Heart left ventricle (tissue), 16 donors: Measurements from ENCODE around the gene P2RY14. TPM values are rescaled to one million over a fixed set of nuclear protein-coding genes. Genes with fewer than 3 reads are reported as not detected.
"Not testable (repeated sequence)": the region's sequence is repeated elsewhere in the genome, so short reads cannot be mapped to it uniquely, and the experiment has no call there.

Source experiments
- ATAC-seq, 4 donors: fragments of 200-7000 bp; cut with Tn5 transposase; one replicate each; pipeline ENCODE4 v1.9.1; 2020 to 2022; ENCODE audit warnings: moderate library complexity in 4 of 4, mild to moderate bottlenecking in 3 of 4, moderate number of reproducible peaks in 1 of 4
- DNase-seq, 5 donors: peaks; one replicate each; pipeline ENCODE4 v3.0.0-alpha.2; 2020
- H3K27ac ChIP-seq, 12 donors: fragments of 200-600 bp; sonication (generic) in 4 of 12; one replicate each; pipeline versions ENCODE4 v1.5.0 to v1.8.0; 2016 to 2022; ENCODE audit warnings: mild to moderate bottlenecking in 2 of 12
- H3K27me3 ChIP-seq, 9 donors: fragments of 200-600 bp; sonication (generic) in 2 of 9; one replicate each; pipeline versions ENCODE4 v1.5.1 to v1.8.0; 2016 to 2022; ENCODE audit warnings: mild to moderate bottlenecking in 3 of 9
- H3K36me3 ChIP-seq, 9 donors: fragments of 200-600 bp; sonication (generic) in 2 of 9; one replicate each; pipeline versions ENCODE4 v1.5.0 to v1.8.0; 2018 to 2022; ENCODE audit warnings: mild to moderate bottlenecking in 2 of 9
- H3K4me1 ChIP-seq, 12 donors: fragments of 200-600 bp; sonication (generic) in 4 of 12; one replicate each; pipeline versions ENCODE4 v1.5.0 to v1.8.0; 2016 to 2022; ENCODE audit warnings: mild to moderate bottlenecking in 3 of 12
- H3K4me3 ChIP-seq, 12 donors: fragments of 200-600 bp; sonication (generic) in 4 of 12; one replicate each; pipeline versions ENCODE4 v1.5.0 to v1.8.0; 2017 to 2022; ENCODE audit warnings: mild to moderate bottlenecking in 9 of 12, moderate library complexity in 4 of 12
- H3K9me3 ChIP-seq, 12 donors: fragments of 200-600 bp; sonication (generic) in 4 of 12; one replicate each; pipeline versions ENCODE4 v1.5.0 to v1.8.0; 2016 to 2022; ENCODE audit warnings: mild to moderate bottlenecking in 1 of 12
- CTCF ChIP-seq, 12 donors: fragments of 200-600 bp; sonication (generic) in 4 of 12; IDR thresholded peaks; one replicate each; pipeline versions ENCODE4 v1.5.0 to v1.8.0; 2018 to 2022; ENCODE audit warnings: antibody characterized with exemption in 12 of 12, mild to moderate bottlenecking in 5 of 12
- POLR2A ChIP-seq, 2 donors: fragments of 450-650 bp; IDR thresholded peaks; one replicate each; pipeline ENCODE4 v1.6.1; 2017; ENCODE audit warnings: antibody characterized with exemption in 2 of 2, mild to moderate bottlenecking in 2 of 2, moderate library complexity in 2 of 2
- WGBS, 4 donors: extraction: QIAGEN DNeasy Blood & Tissue Kit in 2 of 4; methylation state at CpG; one replicate each; pipeline versions ENCODE4 v1.1.5 to v1.1.7; 2013 to 2018; 5-methylcytosine and 5-hydroxymethylcytosine counted together
- intact Hi-C, 10 donors: fragments of 100-400 bp; cut with DNase I; formaldehyde crosslinking; loops; one replicate each; pipeline versions ENCODE4 v1.11.1 to v1.14.2; 2022
- polyA plus RNA-seq, 2 donors: library from polyadenylated mRNA; stranded (reverse); fragments of 200-250 nt; gene quantifications; one replicate each; pipeline ENCODE4 v1.2.3, GENCODE V29; 2013
- total RNA-seq, 9 donors: library from RNA; depleted of rRNA in 2 of 9; stranded (reverse); fragments of >200 nt in 2 of 9; fragmentation: NEBNext Ultra II Directional in 3 of 9; extraction: Animal tissue kit (Norgen Biotek cat#: 25700) in 3 of 9; gene quantifications; one replicate each; pipeline versions ENCODE4 v1.1.0 to v1.2.4, GENCODE V29; 2016 to 2023
- donor health status: ischemic (EF 13 %, LVEDD 7.1; RV severe dilation, severe dysfunction).
- donor health status: healthy with polysubstance abuse.
- donor health status: DM: no; HTN: yes; CAD: no.
- donor health status: DM: no; HTN: no; CAD: no.
- donor health status: ischemic (EF 25% LVEDD 6.9; RV normal size, moderate dysfunction).
- donor health status: ischemic (EF 25% LVEDD 5.7; RV mildly dilated, moderate dysfunction).
- donor health status: healthy.
- donor health status: DM: yes; HTN: yes; CAD: no.
- donor health status: ischemic (EF 35%, LVEDD 5.7; RV mildly dilated, moderate dysfunction).
- donor health status: nonischemic (EF 11% LVEDD 7.7; RV severe dilation, severe dysfunction).
- donor health status: DM: yes; HTN: yes; CAD: no.
- donor health status: PGD.
- donor health status: ischemic (EF 29% LVEDD 5.4; RV normal size, mild dysfunction).
- donor health status: nonischemic (EF 23%, LVEDD 6.1; RV moderate dilation, normal function).

P2RY14 gene
- total and polyA plus RNA-seq, 11 donors, result 0.75 to 8.4 (median 3.2) TPM

GRCh38 chr3:151175952-151176351, 102.4 kb downstream of the P2RY14 start:
- H3K9me3 ChIP-seq, result no peaks in the 10 kb centered on the region
- DNase-seq (no peak), ATAC-seq (no peak)
- H3K27me3 ChIP-seq, result no peaks in the 10 kb centered on the region
- H3K27ac ChIP-seq, result no peak overlapping the region
- 65 to 98% (median 98%) methylated on average over 2 of the region's 2 CpGs for WGBS, 4 donors
- TF ChIP-seq POLR2A (IDR thresholded peaks at IDR 0.05) (no peak), CTCF (IDR thresholded peaks at IDR 0.05) (no peak)
- intact Hi-C loops, result no loop called here
- H3K4me1 ChIP-seq, result peaks cover 0 to 24% (median 0%) of the 10 kb centered on the region in 12 donors
- no peak overlapping the region for H3K4me3 ChIP-seq
- H3K36me3 ChIP-seq, result no peaks in the 10 kb centered on the region

GRCh38 chr3:151174351-151174750, 104.0 kb downstream of the P2RY14 start:
- no peak for ATAC-seq
- intact Hi-C loops, result loop anchor here in 3 of 10 donors (5.0 kb wide), 2 partner anchors 38 to 53 kb away; no protein-coding TSS in a partner anchor
- Histone ChIP-seq H3K4me1 (peaks cover 0 to 40% (median 0%) of the 10 kb centered on the region in 12 donors), H3K27ac (peak overlapping the region in 1 of 12 donors; percentile 4), H3K36me3 (no peaks in the 10 kb centered on the region), H3K27me3 (no peaks in the 10 kb centered on the region), H3K4me3 (no peak overlapping the region), H3K9me3 (no peaks in the 10 kb centered on the region)
- no peak for TF ChIP-seq CTCF (IDR thresholded peaks at IDR 0.05)
- no peak for TF ChIP-seq POLR2A (IDR thresholded peaks at IDR 0.05)
- DNase-seq, result no peak
- 62 to 70% (median 66%) methylated on average over 2 of the region's 2 CpGs for whole genome bisulfite sequencing, 4 donors

- Histone ChIP-seq H3K36me3 (no peaks in the 10 kb centered on the region), H3K27me3 (no peaks in the 10 kb centered on the region), H3K4me3 (no peak overlapping the region), H3K27ac (peak overlapping the region in 4 of 12 donors; percentile 15 to 86 (median 30)), H3K4me1 (peaks cover 0 to 54% (median 0%) of the 10 kb centered on the region in 12 donors), H3K9me3 (no peaks in the 10 kb centered on the region)
- WGBS, 4 donors, result 52 to 61% (median 57%) methylated on average over 5 of the region's 5 CpGs
- intact Hi-C loops, result loop anchor here in 3 of 10 donors (5.0 kb wide), 2 partner anchors 41 to 56 kb away; no protein-coding TSS in a partner anchor
- TF ChIP-seq POLR2A (IDR thresholded peaks at IDR 0.05) (no peak), CTCF (IDR thresholded peaks at IDR 0.05) (no peak)
- ATAC-seq (peak; percentile 58 to 74 (median 66)), DNase-seq (peak in 3 of 5 donors; percentile 21 to 50 (median 32))
Measured at GRCh38 chr3:151171145-151171757, 107.1 kb downstream of the P2RY14 start.

- peak in 3 of 4 donors; percentile 72 to 81 (median 79) for ATAC-seq
- H3K4me3 ChIP-seq, H3K27me3 ChIP-seq, H3K36me3 ChIP-seq, H3K9me3 ChIP-seq: not testable (repeated sequence)
- WGBS, 4 donors, result 83 to 86% (median 84%) methylated on average over 9 of the region's 9 CpGs
- peak; percentile 36 to 72 (median 53) for DNase-seq
- intact Hi-C loops, result loop anchor here in 9 of 10 donors (2.0 to 5.0 kb wide), 7 partner anchors 42 to 667 kb away; partner anchors contain the start of gene P2RY13 (in 2 of the 9)
- H3K27ac ChIP-seq, result peak overlapping the region in 6 of 12 donors; percentile 18 to 86 (median 40)
- peaks cover 0 to 54% (median 0%) of the 10 kb centered on the region in 12 donors for H3K4me1 ChIP-seq
Measured at GRCh38 chr3:151169948-151170679, 108.2 kb downstream of the P2RY14 start.
